GM06990 (cell line): Measurements from ENCODE around the gene MT1X.

ENCODE experiments used
- DNase-seq: peaks from one replicate; pipeline ENCODE4 v3.0.0-alpha.2; 2011; ENCODE audit not compliant: insufficient read length; ENCODE audit errors: extremely low read depth
- H3K27me3 ChIP-seq: replicated peaks from 2 replicates; pipeline ENCODE4 v1.6.0; 2011; ENCODE audit warnings: low read length; ENCODE audit not compliant: control insufficient read depth, insufficient read depth
- H3K36me3 ChIP-seq: 2 replicates; pipeline ENCODE4 v1.5.1; 2011; ENCODE audit warnings: low read length; ENCODE audit not compliant: control insufficient read depth, insufficient read depth
- H3K4me3 ChIP-seq: replicated peaks from 2 replicates; pipeline ENCODE4 v1.5.1; 2011; ENCODE audit warnings: low read depth, mild to moderate bottlenecking, control low read depth, low read length
- TF ChIP-seq, protein P1 (sequence below): IDR thresholded peaks from 2 replicates; pipeline ENCODE4 v1.5.1; 2011; ENCODE audit warnings: low read length, control low read depth, mild to moderate bottlenecking, inconsistent platforms; ENCODE audit not compliant: insufficient read depth, poor library complexity, severe bottlenecking

The MT1X gene

DNA sequence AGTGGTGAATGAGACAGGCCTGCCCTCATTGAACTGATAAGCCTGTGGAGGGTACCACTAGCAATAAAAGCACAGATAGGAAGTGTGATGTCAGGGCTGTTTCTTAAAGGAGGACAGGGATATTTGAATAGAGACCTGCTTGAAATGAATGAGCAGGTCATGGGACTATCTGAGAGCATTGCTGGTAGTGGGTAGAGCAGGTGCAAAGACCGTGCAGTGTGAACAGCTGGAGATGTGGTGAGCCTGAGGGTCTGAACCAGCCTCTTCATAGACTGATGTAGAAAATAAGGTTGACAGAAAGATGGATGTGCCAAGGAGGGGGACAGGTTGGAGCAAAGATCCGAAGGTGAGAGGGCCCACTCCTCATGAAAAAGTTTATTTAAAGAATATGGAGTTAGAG lies 50.1 kb downstream of the MT1X start:
- DNase-seq: peak; percentile 22
- Histone ChIP-seq H3K36me3 (no peaks in the 10 kb centered on the region; the same call in 1 of the 2 replicates), H3K4me3 (no peak overlapping the region), H3K27me3 (no peaks in the 10 kb centered on the region)
- TF ChIP-seq, protein P1, sequence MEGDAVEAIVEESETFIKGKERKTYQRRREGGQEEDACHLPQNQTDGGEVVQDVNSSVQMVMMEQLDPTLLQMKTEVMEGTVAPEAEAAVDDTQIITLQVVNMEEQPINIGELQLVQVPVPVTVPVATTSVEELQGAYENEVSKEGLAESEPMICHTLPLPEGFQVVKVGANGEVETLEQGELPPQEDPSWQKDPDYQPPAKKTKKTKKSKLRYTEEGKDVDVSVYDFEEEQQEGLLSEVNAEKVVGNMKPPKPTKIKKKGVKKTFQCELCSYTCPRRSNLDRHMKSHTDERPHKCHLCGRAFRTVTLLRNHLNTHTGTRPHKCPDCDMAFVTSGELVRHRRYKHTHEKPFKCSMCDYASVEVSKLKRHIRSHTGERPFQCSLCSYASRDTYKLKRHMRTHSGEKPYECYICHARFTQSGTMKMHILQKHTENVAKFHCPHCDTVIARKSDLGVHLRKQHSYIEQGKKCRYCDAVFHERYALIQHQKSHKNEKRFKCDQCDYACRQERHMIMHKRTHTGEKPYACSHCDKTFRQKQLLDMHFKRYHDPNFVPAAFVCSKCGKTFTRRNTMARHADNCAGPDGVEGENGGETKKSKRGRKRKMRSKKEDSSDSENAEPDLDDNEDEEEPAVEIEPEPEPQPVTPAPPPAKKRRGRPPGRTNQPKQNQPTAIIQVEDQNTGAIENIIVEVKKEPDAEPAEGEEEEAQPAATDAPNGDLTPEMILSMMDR: no peak

DNA sequence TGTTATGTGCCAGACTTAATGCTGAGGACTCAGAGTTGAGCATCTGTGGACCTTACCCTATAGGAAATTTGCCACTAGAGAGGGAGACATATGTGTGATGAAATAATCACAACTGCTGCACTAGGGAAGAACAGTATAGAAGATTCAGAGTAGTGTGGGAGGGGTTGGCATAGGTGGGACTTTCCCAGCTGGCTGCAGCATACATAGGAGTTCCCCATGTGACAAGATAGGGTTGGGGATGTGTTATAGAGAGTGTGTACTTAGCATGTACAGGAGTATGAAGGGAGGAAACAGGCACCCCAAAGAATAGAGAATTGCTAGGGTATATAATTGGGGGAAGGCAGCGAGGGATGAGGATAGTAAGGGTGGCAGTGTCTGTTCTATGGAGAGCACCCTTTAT lies 50.6 kb downstream of the MT1X start:
- no peak overlapping the region for H3K4me3 ChIP-seq
- no peaks in the 10 kb centered on the region for H3K27me3 ChIP-seq
- no peak for DNase-seq
- H3K36me3 ChIP-seq: no peaks in the 10 kb centered on the region; the same call in 1 of the 2 replicates
- TF ChIP-seq, protein P1: no peak
